BJ (cell line): ENCODE results near the gene SYPL2. TPM values are rescaled to one million over a fixed set of nuclear protein-coding genes. Genes with fewer than 3 reads are reported as not detected.

Experiments
- CTCF ChIA-PET: fragments of 350-600 bp; formaldehyde crosslinking; extraction: SDS; loops from one replicate; lab custom pipeline; 2021; ENCODE audit warnings: antibody characterized with exemption, inconsistent platforms; lab: Yijun Ruan, JAX
- POLR2A ChIA-PET: fragments of 300-600 bp; sonication (Branson Sonifier 250); formaldehyde crosslinking; extraction: SDS; loops from one replicate; lab custom pipeline; 2021; ENCODE audit warnings: antibody characterized with exemption; lab: Charles Lee
- DNase-seq: peaks from one replicate; pipeline ENCODE4 v3.0.0-alpha.2; 2011; ENCODE audit warnings: low read depth
- H3K27me3 ChIP-seq: 2 replicates; pipeline ENCODE4 v1.6.0; 2011; ENCODE audit warnings: low read length; ENCODE audit not compliant: control insufficient read depth, insufficient read depth
- H3K36me3 ChIP-seq: 2 replicates; pipeline ENCODE4 v1.5.1; 2011; ENCODE audit warnings: low read length; ENCODE audit not compliant: control insufficient read depth, insufficient read depth
- H3K4me3 ChIP-seq: 2 replicates; pipeline ENCODE4 v1.5.1; 2011; ENCODE audit warnings: low read depth, mild to moderate bottlenecking, control low read depth, low read length
- CTCF ChIP-seq: IDR thresholded peaks from 2 replicates; pipeline ENCODE4 v1.5.1; 2011; ENCODE audit warnings: low read depth, mild to moderate bottlenecking, control low read depth, inconsistent platforms, low read length, moderate library complexity; ENCODE audit not compliant: insufficient read depth
- polyA plus RNA-seq: library from polyadenylated mRNA; depleted of rRNA; stranded (reverse); fragments of >200 nt; gene quantifications from 2 replicates; pipeline ENCODE4 v1.2.3, GENCODE V29; 2011

The SYPL2 gene
- polyA plus RNA-seq, 1 experiment: 73.1 TPM

GRCh38 chr1:109514846-109515245, 48.5 kb downstream of the SYPL2 start:
- no peak for TF ChIP-seq CTCF
- no peak for DNase-seq
- ChIA-PET POLR2A (no interaction called here), CTCF (interaction anchor here (0.7 to 6.6 kb wide), 6 partner anchors 9 to 206 kb away, joined by 3 to 87 read pairs (median 14); partner anchors contain the start of gene CYB561D1)
- Histone ChIP-seq H3K27me3 (no peaks in the 10 kb centered on the region), H3K4me3 (no peak overlapping the region), H3K36me3 (no peaks in the 10 kb centered on the region)

GRCh38 chr1:109516872-109517271, 50.5 kb downstream of the SYPL2 start:
- H3K36me3 ChIP-seq: no peaks in the 10 kb centered on the region
- POLR2A ChIA-PET: no interaction called here
- TF ChIP-seq CTCF: no peak
- CTCF ChIA-PET: interaction anchor here (0.9 to 6.6 kb wide), 6 partner anchors 15 to 133 kb away, joined by 3 to 87 read pairs (median 14); partner anchors contain the start of gene CYB561D1
- DNase-seq: peak; percentile 75
- no peaks in the 10 kb centered on the region for H3K27me3 ChIP-seq
- no peak overlapping the region for H3K4me3 ChIP-seq

GRCh38 chr1:109517337-109517736, 51.0 kb downstream of the SYPL2 start:
- no peak for TF ChIP-seq CTCF
- CTCF ChIA-PET: interaction anchor here (0.7 to 6.6 kb wide), 6 partner anchors 15 to 123 kb away, joined by 3 to 87 read pairs (median 14); partner anchors contain the start of gene CYB561D1

DNA sequence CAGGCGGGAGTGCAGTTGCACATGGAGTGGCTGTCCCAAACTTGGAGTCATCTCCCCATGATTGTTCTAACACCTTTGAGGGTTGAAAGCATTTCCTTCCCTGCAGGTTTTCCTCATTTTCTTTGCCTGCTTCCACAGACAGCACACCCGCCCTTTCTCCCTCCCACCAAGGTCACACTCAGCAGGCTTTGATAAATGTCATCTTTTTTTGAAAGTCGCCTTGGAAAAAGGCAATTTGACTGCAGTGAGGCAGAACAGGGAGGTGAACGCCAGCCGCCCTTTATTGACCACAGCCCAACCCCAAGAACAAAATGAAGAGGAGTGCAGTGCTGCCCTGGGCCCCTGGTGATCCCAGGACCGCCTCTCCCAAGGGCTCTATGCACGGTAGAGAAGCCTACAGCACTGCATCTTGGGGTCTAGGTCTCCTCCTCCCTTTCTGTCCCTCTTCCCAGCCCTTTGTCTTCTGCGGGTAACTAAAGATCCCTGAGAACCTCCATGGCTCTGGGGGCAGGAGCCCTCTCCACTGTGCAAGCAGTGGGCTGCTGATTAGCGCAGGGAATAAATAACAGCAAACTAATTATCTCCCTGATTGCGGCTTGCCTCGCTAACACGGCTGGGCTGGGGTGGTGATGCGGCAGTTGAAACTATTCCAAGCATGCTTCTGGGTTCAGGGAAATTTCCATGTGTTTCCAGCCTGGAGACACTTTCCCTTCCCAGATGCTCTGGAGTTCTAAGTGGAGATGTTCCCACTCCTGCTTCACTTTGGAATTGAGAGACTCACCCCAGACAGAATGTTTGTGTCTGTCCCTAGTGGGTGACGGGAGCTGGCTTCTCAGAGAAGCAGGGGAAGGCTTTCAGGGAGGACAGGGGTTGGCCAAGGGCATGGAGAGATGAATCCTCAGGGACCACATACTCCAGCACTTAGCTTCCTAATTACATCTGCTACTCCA, 54.9 kb downstream of the SYPL2 start:
- H3K4me3 ChIP-seq: no peak overlapping the region
- no peak for DNase-seq
- ChIA-PET CTCF (interaction anchor here (0.5 to 26.3 kb wide), 5 partner anchors 9 to 350 kb away, joined by 3 to 1371 read pairs (median 42); partner anchors contain the start of genes AMIGO1, ATXN7L2 and CYB561D1), POLR2A (interaction anchor here (0.6 kb wide), 1 partner anchor 40 kb away, joined by 4 read pairs; no protein-coding TSS in a partner anchor)
- no peaks in the 10 kb centered on the region for H3K27me3 ChIP-seq
- H3K36me3 ChIP-seq: no peaks in the 10 kb centered on the region
- TF ChIP-seq CTCF: no peak

More at GRCh38 chr1:109517337-109517736, 51.0 kb downstream of the SYPL2 start:
- Histone ChIP-seq H3K27me3 (no peaks in the 10 kb centered on the region), H3K36me3 (no peaks in the 10 kb centered on the region), H3K4me3 (no peak overlapping the region)
- POLR2A ChIA-PET: interaction anchor here (0.6 kb wide), 1 partner anchor 467 kb away, joined by 4 read pairs; the partner anchor contains the start of gene AHCYL1
- no peak for DNase-seq

GRCh38 chr1:109522026-109522425, 55.7 kb downstream of the SYPL2 start:
- no peak for TF ChIP-seq CTCF
- DNase-seq: no peak
- no peaks in the 10 kb centered on the region for H3K36me3 ChIP-seq
- POLR2A ChIA-PET: interaction anchor here (0.6 kb wide), 1 partner anchor 41 kb away, joined by 4 read pairs; no protein-coding TSS in a partner anchor
- CTCF ChIA-PET: interaction anchor here (0.5 to 26.3 kb wide), 4 partner anchors 8 to 350 kb away, joined by 3 to 1371 read pairs (median 24); partner anchors contain the start of genes AMIGO1, ATXN7L2 and CYB561D1
- no peak overlapping the region for H3K4me3 ChIP-seq
- no peaks in the 10 kb centered on the region for H3K27me3 ChIP-seq
